H9 (cell line): ENCODE results near the gene NCKAP5. TPM values are rescaled to one million over a fixed set of nuclear protein-coding genes. Genes with fewer than 3 reads are reported as not detected.

Source experiments
- DNase-seq: peaks from one replicate; pipeline ENCODE4 v3.0.0-alpha.2; 2017
- H2AFZ ChIP-seq: one replicate; pipeline ENCODE4 v1.6.1; 2013; ENCODE audit warnings: mild to moderate bottlenecking, low read length, control low read depth, moderate library complexity
- H2AK5ac ChIP-seq: 2 replicates; pipeline ENCODE4 v1.6.1; 2013; ENCODE audit warnings: low read length, control low read depth, mixed read lengths; ENCODE audit not compliant: insufficient read length
- H2BK120ac ChIP-seq: one replicate; pipeline ENCODE4 v1.6.1; 2013; ENCODE audit warnings: low read depth, mild to moderate bottlenecking, low read length, control low read depth, inconsistent platforms; ENCODE audit not compliant: poor library complexity, severe bottlenecking
- H2BK12ac ChIP-seq: 2 replicates; pipeline ENCODE4 v1.6.1; 2013; ENCODE audit warnings: low read length, control low read depth, mixed read lengths, low read depth; ENCODE audit not compliant: insufficient read length
- H2BK15ac ChIP-seq: 2 replicates; pipeline ENCODE4 v1.6.1; 2013; ENCODE audit warnings: low read depth, low read length, control low read depth
- H2BK20ac ChIP-seq: one replicate; pipeline ENCODE4 v1.6.1; 2013; ENCODE audit warnings: low read depth, mild to moderate bottlenecking, low read length, control low read depth, inconsistent platforms; ENCODE audit not compliant: poor library complexity, severe bottlenecking
- H2BK5ac ChIP-seq: 2 replicates; pipeline ENCODE4 v1.6.1; 2013; ENCODE audit warnings: low read length, control low read depth, mixed read lengths; ENCODE audit not compliant: insufficient read length
- H3K14ac ChIP-seq: 2 replicates; pipeline ENCODE4 v1.6.1; 2013; ENCODE audit warnings: low read length, control low read depth; ENCODE audit not compliant: insufficient read depth
- H3K18ac ChIP-seq: 2 replicates; pipeline ENCODE4 v1.6.1; 2013; ENCODE audit warnings: low read depth, mild to moderate bottlenecking, mixed read lengths, low read length, control low read depth; ENCODE audit not compliant: insufficient read length
- H3K23ac ChIP-seq: 2 replicates; pipeline ENCODE4 v1.6.1; 2013; ENCODE audit warnings: low read length, control low read depth, mixed read lengths, low read depth; ENCODE audit not compliant: insufficient read length
- H3K23me2 ChIP-seq: 2 replicates; pipeline ENCODE4 v1.6.1; 2013; ENCODE audit warnings: low read depth, mild to moderate bottlenecking, mixed read lengths, low read length, control low read depth; ENCODE audit not compliant: insufficient read length, poor library complexity, severe bottlenecking
- H3K27ac ChIP-seq: 2 replicates; pipeline ENCODE4 v1.5.1; 2013; ENCODE audit warnings: low read length, control low read depth, mixed read lengths, low read depth; ENCODE audit not compliant: insufficient read length
- H3K27me3 ChIP-seq: 2 replicates; pipeline ENCODE4 v1.6.1; 2013; ENCODE audit warnings: low read length, control low read depth, inconsistent platforms; ENCODE audit not compliant: insufficient read depth
- H3K4ac ChIP-seq: 2 replicates; pipeline ENCODE4 v1.6.1; 2013; ENCODE audit warnings: low read depth, mild to moderate bottlenecking, control low read depth, inconsistent platforms, low read length, moderate library complexity
- H3K4me1 ChIP-seq: 2 replicates; pipeline ENCODE4 v1.6.1; 2013; ENCODE audit warnings: low read length, control low read depth, inconsistent platforms; ENCODE audit not compliant: insufficient read depth
- H3K4me2 ChIP-seq: 2 replicates; pipeline ENCODE4 v1.6.1; 2013; ENCODE audit warnings: low read length, control low read depth, mixed read lengths; ENCODE audit not compliant: insufficient read length, insufficient read depth
- H3K56ac ChIP-seq: 2 replicates; pipeline ENCODE4 v1.6.1; 2013; ENCODE audit warnings: low read depth, mild to moderate bottlenecking, mixed read lengths, low read length, control low read depth; ENCODE audit not compliant: insufficient read length
- H3K79me1 ChIP-seq: 2 replicates; pipeline ENCODE4 v1.6.1; 2013; ENCODE audit warnings: low read depth, mild to moderate bottlenecking, moderate library complexity, low read length, control low read depth, inconsistent platforms; ENCODE audit not compliant: insufficient read depth, poor library complexity, severe bottlenecking
- H3K79me2 ChIP-seq: 2 replicates; pipeline ENCODE4 v1.6.1; 2013; ENCODE audit warnings: low read length, control low read depth, inconsistent platforms; ENCODE audit not compliant: insufficient read depth
- H3K9ac ChIP-seq: 2 replicates; pipeline ENCODE4 v1.6.1; 2013; ENCODE audit warnings: low read length, control low read depth, mixed read lengths; ENCODE audit not compliant: insufficient read length; ENCODE audit errors: extremely low read depth
- H3K9me3 ChIP-seq: one replicate; pipeline ENCODE4 v1.6.1; 2013; ENCODE audit warnings: low read depth, low read length, inconsistent platforms; ENCODE audit not compliant: control insufficient read depth
- H3T11ph ChIP-seq: one replicate; pipeline ENCODE4 v1.6.1; 2013; ENCODE audit warnings: mild to moderate bottlenecking, low read length, control low read depth, inconsistent platforms
- H4K20me1 ChIP-seq: one replicate; pipeline ENCODE4 v1.6.1; 2013; ENCODE audit not compliant: control insufficient read depth, insufficient read length, insufficient read depth
- H4K5ac ChIP-seq: 2 replicates; pipeline ENCODE4 v1.6.1; 2013; ENCODE audit warnings: low read depth, mild to moderate bottlenecking, mixed read lengths, low read length, control low read depth; ENCODE audit not compliant: insufficient read length
- H4K8ac ChIP-seq: replicated peaks from 2 replicates; pipeline ENCODE4 v1.6.1; 2013; ENCODE audit warnings: low read length, control low read depth, mixed read lengths, low read depth; ENCODE audit not compliant: insufficient read length
- H4K91ac ChIP-seq: 2 replicates; pipeline ENCODE4 v1.6.1; 2013; ENCODE audit warnings: low read depth, mild to moderate bottlenecking, moderate library complexity, mixed read lengths, low read length, control low read depth; ENCODE audit not compliant: insufficient read length
- H3K27ac Mint-ChIP-seq, 3 experiments: 2 replicates in 2 of 3; 3 replicates in 1 of 3; pipeline ENCODE4 v1.8.0; 2020 to 2021; ENCODE audit warnings: mixed read lengths in 3 of 3, mild to moderate bottlenecking in 1 of 3, moderate library complexity in 1 of 3
- H3K27me3 Mint-ChIP-seq: 2 replicates; pipeline ENCODE4 v1.8.0; 2021; ENCODE audit warnings: low read depth, mild to moderate bottlenecking, moderate library complexity, mixed read lengths
- H3K36me3 Mint-ChIP-seq, 3 experiments: 2 replicates in 2 of 3; 3 replicates in 1 of 3; pipeline ENCODE4 v1.8.0; 2020 to 2021; ENCODE audit warnings: low read depth in 3 of 3, mixed read lengths in 3 of 3; ENCODE audit not compliant: insufficient read depth in 1 of 3
- H3K4me1 Mint-ChIP-seq, 2 experiments: 2 replicates each; pipeline ENCODE4 v1.8.0; 2020; ENCODE audit warnings: mixed read lengths in 2 of 2
- H3K4me3 Mint-ChIP-seq, 2 experiments: 2 replicates in 1 of 2; 3 replicates in 1 of 2; pipeline ENCODE4 v1.8.0; 2020 to 2021; ENCODE audit warnings: mild to moderate bottlenecking in 2 of 2, mixed read lengths in 2 of 2, moderate library complexity in 1 of 2
- H3K9me3 Mint-ChIP-seq, 2 experiments: 2 replicates in 1 of 2; 3 replicates in 1 of 2; pipeline ENCODE4 v1.8.0; 2020; ENCODE audit warnings: mild to moderate bottlenecking in 2 of 2, mixed read lengths in 2 of 2, moderate library complexity in 1 of 2
- CTCF ChIP-seq: fragments of 200-600 bp; sonication (generic); conservative IDR thresholded peaks from 3 replicates; pipeline ENCODE4 v1.8.0; 2021; ENCODE audit warnings: antibody characterized with exemption, mild to moderate bottlenecking
- WGBS: extraction: QIAGEN DNeasy Blood & Tissue Kit; methylation state at CpG from one replicate; pipeline ENCODE4 v1.1.7; 2013; ENCODE audit warnings: missing lambda C conversion rate, low lambda C conversion rate, mixed read lengths; ENCODE audit not compliant: insufficient read length; ENCODE audit errors: extremely low coverage; 5-methylcytosine and 5-hydroxymethylcytosine counted together
- total RNA-seq: library from RNA; stranded (reverse); gene quantifications from 2 replicates; pipeline ENCODE4 v1.2.1, GENCODE V29; 2021

Gene NCKAP5
- total RNA-seq, 1 experiment from 2014 or later = 0.26 TPM

GRCh38 chr2:133175926-133176325 lies 392.3 kb downstream of the NCKAP5 start:
- Histone ChIP-seq H3K14ac (no peak overlapping the region), H3K4ac (no peak overlapping the region), H3K79me2 (no peaks in the 10 kb centered on the region), H3K4me2 (no peak overlapping the region), H3K23ac (no peak overlapping the region), H4K8ac (no peak overlapping the region), H3K27me3 (no peaks in the 10 kb centered on the region; the same call in 1 of the 2 replicates), H2BK20ac (no peak overlapping the region), H2AFZ (no peak overlapping the region), H4K5ac (no peak overlapping the region), H4K91ac (no peak overlapping the region), H3K4me1 (no peaks in the 10 kb centered on the region), H3K56ac (no peak overlapping the region), H3K23me2 (no peaks in the 10 kb centered on the region), H4K20me1 (no peaks in the 10 kb centered on the region), H2BK5ac (no peak overlapping the region), H2AK5ac (no peak overlapping the region), H3K27ac (no peak overlapping the region), H2BK12ac (no peak overlapping the region), H3K18ac (no peak overlapping the region), H3T11ph (no peak overlapping the region), H3K79me1 (no peaks in the 10 kb centered on the region), H3K9me3 (no peaks in the 10 kb centered on the region), H2BK15ac (no peak overlapping the region), H3K9ac (no peak overlapping the region), H2BK120ac (no peak overlapping the region)
- Mint-ChIP-seq H3K27ac (no peak overlapping the region), H3K27me3 (no peaks in the 10 kb centered on the region), H3K36me3 (no peaks in the 10 kb centered on the region), H3K4me3 (no peak overlapping the region), H3K4me1 (peaks cover 0 to 7% of the 10 kb centered on the region in 2 experiments; a peak in 3 of 4 replicates), H3K9me3 (no peaks in the 10 kb centered on the region; a peak in 2 of 5 replicates)
- no peak for DNase-seq
- no peak for TF ChIP-seq CTCF
- WGBS = no CpG with 5 or more reads among the region's 3 CpGs
